ENCODE measurements around the gene RPS25. TPM values are rescaled to one million over a fixed set of nuclear protein-coding genes. Genes with fewer than 3 reads are reported as not detected.

The RPS25 gene
- total RNA-seq, 1 experiment from 2014 or later, result 1,083 TPM

DNA sequence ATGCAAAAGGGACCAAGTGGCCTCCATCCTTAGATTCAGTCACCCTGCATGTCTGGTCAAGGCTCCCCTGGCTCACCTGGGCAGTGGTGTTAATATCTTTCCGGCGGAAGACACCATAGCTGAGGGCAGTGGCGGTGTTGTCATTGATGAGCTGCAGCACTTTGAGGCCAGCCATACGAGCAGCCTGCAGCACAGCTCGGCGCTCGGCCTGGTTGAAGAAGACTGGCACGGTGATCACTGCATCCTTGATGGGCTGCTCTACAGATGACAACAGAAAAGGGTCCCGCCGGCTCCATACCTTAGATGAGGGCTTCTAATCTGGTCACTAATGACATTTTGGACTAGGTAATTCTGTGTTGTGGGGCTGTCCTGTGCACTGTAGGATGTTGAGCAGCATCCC lies 36.3 kb upstream of the RPS25 start:
- CTCF ChIA-PET, result no interaction called here
- intact Hi-C loops (cut with micrococcal nuclease; ENCODE audit: unreplicated experiment) (no loop called here), in situ Hi-C loops (cut with HindIII; ENCODE audit: low pct_unique_long_range_greater_than_20kb, low sequenced_read_pairs) (no loop called here)
- no TSS peak for BruUV-seq (replicated peaks)
- H3K27me3 ChIP-seq (ENCODE audit: control insufficient read depth, insufficient read depth, low read length), result no peaks in the 10 kb centered on the region
- H3K4me1 ChIP-seq (ENCODE audit: control insufficient read depth, insufficient read depth, low read length), result peaks cover 7% of the 10 kb centered on the region; the same call in 1 of the 2 replicates
- H3K36me3 ChIP-seq (ENCODE audit: control insufficient read depth, insufficient read depth, low read length), result peaks cover 19% of the 10 kb centered on the region; the same call in 1 of the 2 replicates
- H3K9me3 ChIP-seq (ENCODE audit: control insufficient read depth, insufficient read depth, low read depth, low read length), result no peaks in the 10 kb centered on the region
- POLR2A ChIA-PET, result no interaction called here
- ATAC-seq (no peak), DNase-seq (ENCODE audit: low read depth, low spot score) (no peak)
- no peak overlapping the region for H3K27ac ChIP-seq (ENCODE audit: low read length)
- no peak overlapping the region for H3K4me3 ChIP-seq (ENCODE audit: low read depth in 2 of 2, low read length in 2 of 2)
- TF ChIP-seq, protein P1, sequence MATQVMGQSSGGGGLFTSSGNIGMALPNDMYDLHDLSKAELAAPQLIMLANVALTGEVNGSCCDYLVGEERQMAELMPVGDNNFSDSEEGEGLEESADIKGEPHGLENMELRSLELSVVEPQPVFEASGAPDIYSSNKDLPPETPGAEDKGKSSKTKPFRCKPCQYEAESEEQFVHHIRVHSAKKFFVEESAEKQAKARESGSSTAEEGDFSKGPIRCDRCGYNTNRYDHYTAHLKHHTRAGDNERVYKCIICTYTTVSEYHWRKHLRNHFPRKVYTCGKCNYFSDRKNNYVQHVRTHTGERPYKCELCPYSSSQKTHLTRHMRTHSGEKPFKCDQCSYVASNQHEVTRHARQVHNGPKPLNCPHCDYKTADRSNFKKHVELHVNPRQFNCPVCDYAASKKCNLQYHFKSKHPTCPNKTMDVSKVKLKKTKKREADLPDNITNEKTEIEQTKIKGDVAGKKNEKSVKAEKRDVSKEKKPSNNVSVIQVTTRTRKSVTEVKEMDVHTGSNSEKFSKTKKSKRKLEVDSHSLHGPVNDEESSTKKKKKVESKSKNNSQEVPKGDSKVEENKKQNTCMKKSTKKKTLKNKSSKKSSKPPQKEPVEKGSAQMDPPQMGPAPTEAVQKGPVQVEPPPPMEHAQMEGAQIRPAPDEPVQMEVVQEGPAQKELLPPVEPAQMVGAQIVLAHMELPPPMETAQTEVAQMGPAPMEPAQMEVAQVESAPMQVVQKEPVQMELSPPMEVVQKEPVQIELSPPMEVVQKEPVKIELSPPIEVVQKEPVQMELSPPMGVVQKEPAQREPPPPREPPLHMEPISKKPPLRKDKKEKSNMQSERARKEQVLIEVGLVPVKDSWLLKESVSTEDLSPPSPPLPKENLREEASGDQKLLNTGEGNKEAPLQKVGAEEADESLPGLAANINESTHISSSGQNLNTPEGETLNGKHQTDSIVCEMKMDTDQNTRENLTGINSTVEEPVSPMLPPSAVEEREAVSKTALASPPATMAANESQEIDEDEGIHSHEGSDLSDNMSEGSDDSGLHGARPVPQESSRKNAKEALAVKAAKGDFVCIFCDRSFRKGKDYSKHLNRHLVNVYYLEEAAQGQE (IDR thresholded peaks at IDR 0.05; ENCODE audit: insufficient read depth in 1 of 2, low read depth in 2 of 2, low read length in 1 of 2), result no peak
- TF ChIP-seq, protein P2, sequence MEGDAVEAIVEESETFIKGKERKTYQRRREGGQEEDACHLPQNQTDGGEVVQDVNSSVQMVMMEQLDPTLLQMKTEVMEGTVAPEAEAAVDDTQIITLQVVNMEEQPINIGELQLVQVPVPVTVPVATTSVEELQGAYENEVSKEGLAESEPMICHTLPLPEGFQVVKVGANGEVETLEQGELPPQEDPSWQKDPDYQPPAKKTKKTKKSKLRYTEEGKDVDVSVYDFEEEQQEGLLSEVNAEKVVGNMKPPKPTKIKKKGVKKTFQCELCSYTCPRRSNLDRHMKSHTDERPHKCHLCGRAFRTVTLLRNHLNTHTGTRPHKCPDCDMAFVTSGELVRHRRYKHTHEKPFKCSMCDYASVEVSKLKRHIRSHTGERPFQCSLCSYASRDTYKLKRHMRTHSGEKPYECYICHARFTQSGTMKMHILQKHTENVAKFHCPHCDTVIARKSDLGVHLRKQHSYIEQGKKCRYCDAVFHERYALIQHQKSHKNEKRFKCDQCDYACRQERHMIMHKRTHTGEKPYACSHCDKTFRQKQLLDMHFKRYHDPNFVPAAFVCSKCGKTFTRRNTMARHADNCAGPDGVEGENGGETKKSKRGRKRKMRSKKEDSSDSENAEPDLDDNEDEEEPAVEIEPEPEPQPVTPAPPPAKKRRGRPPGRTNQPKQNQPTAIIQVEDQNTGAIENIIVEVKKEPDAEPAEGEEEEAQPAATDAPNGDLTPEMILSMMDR (IDR thresholded peaks at IDR 0.05), result no peak
- TF ChIP-seq TCF7L2 (IDR thresholded peaks at IDR 0.05; ENCODE audit: low read depth, low read length) (no peak), SIN3A (IDR thresholded peaks at IDR 0.05; ENCODE audit: borderline replicate concordance, insufficient read depth, low read depth, low read length) (no peak), POLR2AphosphoS5 (IDR thresholded peaks at IDR 0.05; ENCODE audit: low read depth, low read length) (no peak)

DNA sequence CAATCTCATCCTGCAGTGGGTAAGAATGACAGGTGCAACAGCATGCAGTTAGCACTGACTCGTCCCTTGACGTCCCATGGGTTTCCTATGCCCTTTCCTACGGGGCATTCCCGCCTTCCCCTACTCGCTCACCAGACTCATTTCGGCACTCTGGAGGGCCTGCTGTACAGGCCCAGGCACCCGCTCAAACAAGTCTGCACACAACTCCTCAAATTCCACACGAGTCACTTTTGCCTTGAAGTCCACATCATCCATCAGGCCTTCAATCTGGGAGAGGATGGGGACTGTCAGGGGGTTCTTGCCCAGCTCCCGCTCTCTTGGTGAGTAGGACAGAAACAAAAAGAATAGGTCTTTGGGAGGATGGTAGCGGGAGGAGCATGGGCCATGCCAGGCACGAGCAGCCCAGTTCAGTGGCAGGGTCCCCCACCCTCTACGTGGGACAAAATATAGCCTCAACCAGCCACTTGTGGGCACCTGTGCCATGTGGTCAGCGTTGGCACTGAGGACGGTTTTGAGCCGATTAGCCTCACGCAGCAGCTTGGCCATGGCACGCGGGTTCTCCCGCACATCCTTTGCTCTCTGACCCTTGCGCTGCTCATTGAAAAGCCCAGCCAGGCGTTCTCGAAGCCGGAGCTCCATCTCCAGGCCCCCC lies 34.1 kb upstream of the RPS25 start:
- Histone ChIP-seq H3K4me3 (ENCODE audit: low read depth in 2 of 2, low read length in 2 of 2) (no peak overlapping the region), H3K9me3 (ENCODE audit: control insufficient read depth, insufficient read depth, low read depth, low read length) (no peaks in the 10 kb centered on the region), H3K27ac (ENCODE audit: low read length) (no peak overlapping the region), H3K27me3 (ENCODE audit: control insufficient read depth, insufficient read depth, low read length) (no peaks in the 10 kb centered on the region), H3K36me3 (ENCODE audit: control insufficient read depth, insufficient read depth, low read length) (peaks cover 19% of the 10 kb centered on the region; the same call in 1 of the 2 replicates), H3K4me1 (ENCODE audit: control insufficient read depth, insufficient read depth, low read length) (0 out of 2 replicates have a peak, but pooled peaks cover 4% of the 10 kb centered on the region)
- intact Hi-C loops (cut with micrococcal nuclease; ENCODE audit: unreplicated experiment), result no loop called here
- DNase-seq (ENCODE audit: low read depth, low spot score) (no peak), ATAC-seq (no peak)
- in situ Hi-C loops (cut with HindIII; ENCODE audit: low pct_unique_long_range_greater_than_20kb, low sequenced_read_pairs), result no loop called here
- TF ChIP-seq POLR2AphosphoS5 (IDR thresholded peaks at IDR 0.05; ENCODE audit: low read depth, low read length), result no peak
- POLR2A ChIA-PET, result no interaction called here
- CTCF ChIA-PET, result interaction anchor here (0.6 kb wide), 2 partner anchors 154 kb away, joined by 4 read pairs; partner anchors contain the start of gene CBL
- no TSS peak for BruUV-seq (replicated peaks)

Measured in Panc1 (cell line).